ENCODE results near the gene INSR. TPM values are rescaled to one million over a fixed set of nuclear protein-coding genes. Genes with fewer than 3 reads are reported as not detected.

INSR gene
- total and polyA plus RNA-seq, 4 donors = 5.8 to 64.6 (median 20.9) TPM

- Histone ChIP-seq H3K9ac (ENCODE audit: insufficient read depth in 1 of 2, low read length in 2 of 2) (no peak overlapping the region), H3K27ac (ENCODE audit: low read depth in 1 of 2, low read length in 1 of 2) (no peak overlapping the region), H3K36me3 (ENCODE audit: control insufficient read depth in 4 of 4, insufficient read depth in 4 of 4, low read length in 4 of 4) (peaks cover 0 to 2% (median 0%) of the 10 kb centered on the region in 4 donors), H3K4me1 (ENCODE audit: control insufficient read depth in 5 of 5, insufficient read depth in 5 of 5, low read length in 5 of 5) (peaks cover 0 to 15% (median 0%) of the 10 kb centered on the region in 5 donors), H3K27me3 (ENCODE audit: control insufficient read depth in 3 of 3, insufficient read depth in 3 of 3, low read length in 2 of 3) (no peaks in the 10 kb centered on the region), H3K4me3 (no peak overlapping the region), H3K9me3 (ENCODE audit: control insufficient read depth in 4 of 4, insufficient read depth in 3 of 4, low read length in 3 of 4) (no peaks in the 10 kb centered on the region)
- TF ChIP-seq CTCF (IDR thresholded peaks at IDR 0.05; ENCODE audit: control extremely low read depth, extremely low read depth) = no peak
- no peak for DNase-seq
- WGBS, 2 donors = 89 to 95% methylated on average over 7 of the region's 7 CpGs
- ATAC-seq (ENCODE audit: insufficient read depth, low FRiP score) = no peak
Measured at GRCh38 chr19:7260161-7260560, 34.1 kb downstream of the INSR start.

DNA sequence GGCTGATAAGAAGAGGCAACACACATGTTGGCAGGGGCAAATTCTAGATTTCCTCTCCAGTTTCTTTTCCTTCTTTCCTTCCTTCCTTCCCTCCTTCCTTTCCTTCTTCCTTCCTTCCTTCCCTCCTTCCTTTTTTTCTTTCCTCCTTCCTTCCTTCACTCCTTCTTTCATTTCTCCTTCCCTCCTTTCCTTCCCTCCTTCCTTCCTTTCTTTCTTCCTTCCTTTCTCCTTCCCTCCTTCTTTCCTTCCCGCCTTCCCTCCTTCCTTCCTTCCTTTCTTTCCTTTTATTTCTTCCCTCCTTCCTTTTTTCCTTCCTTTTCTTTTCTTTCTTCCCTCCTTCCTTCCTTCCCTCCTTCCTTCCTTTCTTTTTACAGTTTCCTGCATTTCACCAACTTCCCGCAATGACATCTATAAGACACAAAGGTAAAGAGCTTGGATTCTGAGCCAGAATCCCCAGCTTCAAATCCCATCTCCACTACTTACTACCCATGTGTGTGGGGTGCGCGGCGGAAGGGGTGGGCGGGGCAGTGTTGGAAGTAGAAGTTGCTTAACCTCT is 35.3 kb downstream of the INSR start:
- no peak for ATAC-seq (ENCODE audit: insufficient read depth, low FRiP score)
- no peak overlapping the region for H3K4me3 ChIP-seq
- no peaks in the 10 kb centered on the region for H3K9me3 ChIP-seq (ENCODE audit: control insufficient read depth in 4 of 4, insufficient read depth in 3 of 4, low read length in 3 of 4)
- TF ChIP-seq CTCF (IDR thresholded peaks at IDR 0.05; ENCODE audit: control extremely low read depth, extremely low read depth) = no peak
- H3K36me3 ChIP-seq (ENCODE audit: control insufficient read depth in 4 of 4, insufficient read depth in 4 of 4, low read length in 4 of 4) = peaks cover 0 to 2% (median 0%) of the 10 kb centered on the region in 4 donors
- H3K4me1 ChIP-seq (ENCODE audit: control insufficient read depth in 5 of 5, insufficient read depth in 5 of 5, low read length in 5 of 5) = peaks cover 0 to 17% (median 0%) of the 10 kb centered on the region in 5 donors
- H3K27ac ChIP-seq (ENCODE audit: low read depth in 1 of 2, low read length in 1 of 2) = no peak overlapping the region
- 93% methylated on average over 6 of the region's 6 CpGs for WGBS, 2 donors
- no peak overlapping the region for H3K9ac ChIP-seq (ENCODE audit: insufficient read depth in 1 of 2, low read length in 2 of 2)
- DNase-seq = no peak
- H3K27me3 ChIP-seq (ENCODE audit: control insufficient read depth in 3 of 3, insufficient read depth in 3 of 3, low read length in 2 of 3) = no peaks in the 10 kb centered on the region

GRCh38 chr19:7258041-7258839 is 36.0 kb downstream of the INSR start:
- Histone ChIP-seq H3K4me1 (ENCODE audit: control insufficient read depth in 5 of 5, insufficient read depth in 5 of 5, low read length in 5 of 5) (peaks cover 0 to 17% (median 0%) of the 10 kb centered on the region in 5 donors), H3K4me3 (no peak overlapping the region), H3K36me3 (ENCODE audit: control insufficient read depth in 4 of 4, insufficient read depth in 4 of 4, low read length in 4 of 4) (peaks cover 0 to 2% (median 0%) of the 10 kb centered on the region in 4 donors), H3K9me3 (ENCODE audit: control insufficient read depth in 4 of 4, insufficient read depth in 3 of 4, low read length in 3 of 4) (no peaks in the 10 kb centered on the region), H3K27ac (ENCODE audit: low read depth in 1 of 2, low read length in 1 of 2) (no peak overlapping the region), H3K27me3 (ENCODE audit: control insufficient read depth in 3 of 3, insufficient read depth in 3 of 3, low read length in 2 of 3) (no peaks in the 10 kb centered on the region), H3K9ac (ENCODE audit: insufficient read depth in 1 of 2, low read length in 2 of 2) (no peak overlapping the region)
- no peak for TF ChIP-seq CTCF (IDR thresholded peaks at IDR 0.05; ENCODE audit: control extremely low read depth, extremely low read depth)
- DNase-seq (no peak), ATAC-seq (ENCODE audit: insufficient read depth, low FRiP score) (no peak)
- 94 to 97% methylated on average over 10 of the region's 10 CpGs for WGBS, 2 donors

Data from lung (tissue), 12 donors.